ENCODE results near the gene ACTR10.

GRCh38 chr14:58278177-58278576, 78.2 kb downstream of the ACTR10 start:
- TF ChIP-seq CTCF (IDR thresholded peaks at IDR 0.05): no peak
- TF ChIP-seq POLR2A (IDR thresholded peaks at IDR 0.05): no peak

All from vagina (tissue), 2 donors.